Gastrocnemius medialis (tissue), 4 donors: ENCODE data around the gene ZNF516. TPM values are rescaled to one million over a fixed set of nuclear protein-coding genes. Genes with fewer than 3 reads are reported as not detected.

Experiments
- ATAC-seq, 2 donors: fragments of 150-250 bp; one replicate each; pipeline ENCODE4 v1.9.1; 2016
- DNase-seq, 2 donors: peaks; one replicate each; pipeline ENCODE4 v3.0.0-alpha.2; 2019
- H3K27ac ChIP-seq, 4 donors: fragments of 200-600 bp; sonication (generic); 1 replicate in 1 of 4; 2 replicates in 3 of 4; pipeline ENCODE4 v1.5.1; 2016 to 2018; ENCODE audit warnings: mild to moderate bottlenecking in 2 of 4, moderate library complexity in 1 of 4
- H3K27me3 ChIP-seq, 3 donors: fragments of 200-600 bp; sonication (generic) in 2 of 3; 1 replicate in 1 of 3; 2 replicates in 2 of 3; pipeline versions ENCODE4 v1.5.1 to v1.6.0; 2016 to 2019; ENCODE audit warnings: mild to moderate bottlenecking in 1 of 3, moderate library complexity in 1 of 3
- H3K36me3 ChIP-seq, 2 donors: fragments of 200-600 bp; sonication (generic) in 1 of 2; one replicate each; pipeline ENCODE4 v1.5.1; 2017 to 2018
- H3K4me1 ChIP-seq, 2 donors: fragments of 200-600 bp; sonication (generic) in 1 of 2; one replicate each; pipeline ENCODE4 v1.5.1; 2016 to 2017; ENCODE audit warnings: mild to moderate bottlenecking in 2 of 2
- H3K4me3 ChIP-seq, 4 donors: fragments of 200-600 bp; sonication (generic) in 3 of 4; 1 replicate in 1 of 4; 2 replicates in 3 of 4; pipeline ENCODE4 v1.5.1; 2016 to 2019; ENCODE audit warnings: mild to moderate bottlenecking in 2 of 4
- H3K9me3 ChIP-seq, 3 donors: fragments of 200-600 bp; sonication (generic) in 2 of 3; 1 replicate in 1 of 3; 2 replicates in 2 of 3; pipeline ENCODE4 v1.5.1; 2016 to 2019
- CTCF ChIP-seq, 5 experiments: fragments of 450-650 bp in 3 of 5; fragments of 200-600 bp in 2 of 5; sonication (generic) in 2 of 5; IDR thresholded peaks in 4 of 5; conservative IDR thresholded peaks in 1 of 5; 1 replicate in 4 of 5; 2 replicates in 1 of 5; pipeline ENCODE4 v1.5.1; 2016 to 2019; ENCODE audit warnings: antibody characterized with exemption in 5 of 5, mild to moderate bottlenecking in 3 of 5, moderate library complexity in 3 of 5
- POLR2A ChIP-seq, 2 donors: fragments of 450-650 bp; IDR thresholded peaks; one replicate each; pipeline ENCODE4 v1.6.1; 2017; ENCODE audit warnings: antibody characterized with exemption in 2 of 2, mild to moderate bottlenecking in 2 of 2, moderate library complexity in 2 of 2
- in situ Hi-C, 4 donors: fragments of 200-750 bp; cut with MboI; loops; one replicate each; pipeline versions ENCODE4 v1.15.0 to v1.8.0; 2017; ENCODE audit warnings: low sequenced_read_pairs in 4 of 4
- intact Hi-C: fragments of 100-400 bp; cut with DNase I; formaldehyde crosslinking; loops from one replicate; pipeline ENCODE4 v1.15.1; 2023; ENCODE audit warnings: low total_unique reads
- total RNA-seq, 4 donors: library from RNA; depleted of rRNA; stranded (reverse); fragments of >200 nt; gene quantifications; one replicate each; pipeline versions ENCODE4 v1.1.0 to v1.2.3, GENCODE V29; 2016

ZNF516 gene
- total RNA-seq, 4 donors from 2014 or later = 8.4 to 19.3 (median 12.4) TPM

DNA sequence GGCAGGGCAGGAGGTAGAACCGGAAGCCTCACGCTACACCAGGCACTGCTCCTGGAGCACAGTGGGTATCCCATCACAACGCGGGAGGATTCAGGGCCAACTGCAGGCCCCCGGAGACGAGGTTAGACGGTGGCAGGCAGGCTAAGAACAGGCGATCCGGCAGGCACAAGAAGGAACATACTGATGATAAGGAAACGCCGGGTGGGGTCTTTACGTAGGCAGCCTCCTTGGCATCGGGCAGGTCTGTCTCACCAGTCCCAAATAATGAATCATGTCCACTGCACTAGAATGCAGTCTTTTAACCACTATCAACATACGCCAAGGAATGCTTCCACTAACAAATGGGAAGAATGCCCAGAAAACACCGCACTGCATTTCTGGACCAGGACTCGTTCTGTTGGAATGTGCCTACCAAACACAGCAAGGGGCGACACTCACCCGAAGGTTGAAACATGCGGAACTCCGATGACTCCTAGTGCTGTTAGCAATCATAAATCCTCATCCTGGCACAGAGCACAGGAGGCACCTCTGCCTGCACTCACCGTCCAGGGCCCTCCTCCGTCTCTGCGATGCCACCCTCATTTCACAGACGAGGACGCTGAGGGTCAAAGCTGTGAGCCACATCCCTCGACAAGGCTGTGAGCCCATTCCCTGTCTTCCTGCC, 35.2 kb downstream of the ZNF516 start:
- intact Hi-C loops = loop anchor here (10.0 kb wide), 2 partner anchors 665 to 1255 kb away; partner anchors contain the start of gene PTGR3
- Histone ChIP-seq H3K4me1 (peaks cover 45 to 47% of the 10 kb centered on the region in 2 donors), H3K27me3 (no peaks in the 10 kb centered on the region), H3K9me3 (no peaks in the 10 kb centered on the region), H3K36me3 (no peaks in the 10 kb centered on the region), H3K4me3 (peak overlapping the region; percentile 24 to 37 (median 34)), H3K27ac (peak overlapping the region; percentile 73 to 86 (median 78))
- ATAC-seq (peak; percentile 42 to 53), DNase-seq (peak in 1 of 2 donors; percentile 51)
- in situ Hi-C loops = no loop called here
- no peak for TF ChIP-seq CTCF (IDR thresholded peaks at IDR 0.05 in 4 of 5, conservative IDR thresholded peaks at IDR 0.05 in 1 of 5)
- no peak for TF ChIP-seq POLR2A (IDR thresholded peaks at IDR 0.05)

- H3K27me3 ChIP-seq = no peaks in the 10 kb centered on the region
- in situ Hi-C loops (no loop called here), intact Hi-C loops (loop anchor here (10.0 kb wide), 2 partner anchors 666 to 1254 kb away; partner anchors contain the start of gene PTGR3)
- ATAC-seq (peak in 1 of 2 donors; percentile 5), DNase-seq (no peak)
- peak overlapping the region; percentile 24 to 37 (median 34) for H3K4me3 ChIP-seq
- no peaks in the 10 kb centered on the region for H3K36me3 ChIP-seq
- TF ChIP-seq CTCF (IDR thresholded peaks at IDR 0.05 in 4 of 5, conservative IDR thresholded peaks at IDR 0.05 in 1 of 5) = no peak
- TF ChIP-seq POLR2A (IDR thresholded peaks at IDR 0.05) = no peak
- H3K27ac ChIP-seq = peak overlapping the region; percentile 73 to 86 (median 78)
- H3K9me3 ChIP-seq = no peaks in the 10 kb centered on the region
- peaks cover 50 to 52% of the 10 kb centered on the region in 2 donors for H3K4me1 ChIP-seq
These were observed 35.7 kb downstream of the ZNF516 start for GRCh38 chr18:76459312-76459686.

DNA sequence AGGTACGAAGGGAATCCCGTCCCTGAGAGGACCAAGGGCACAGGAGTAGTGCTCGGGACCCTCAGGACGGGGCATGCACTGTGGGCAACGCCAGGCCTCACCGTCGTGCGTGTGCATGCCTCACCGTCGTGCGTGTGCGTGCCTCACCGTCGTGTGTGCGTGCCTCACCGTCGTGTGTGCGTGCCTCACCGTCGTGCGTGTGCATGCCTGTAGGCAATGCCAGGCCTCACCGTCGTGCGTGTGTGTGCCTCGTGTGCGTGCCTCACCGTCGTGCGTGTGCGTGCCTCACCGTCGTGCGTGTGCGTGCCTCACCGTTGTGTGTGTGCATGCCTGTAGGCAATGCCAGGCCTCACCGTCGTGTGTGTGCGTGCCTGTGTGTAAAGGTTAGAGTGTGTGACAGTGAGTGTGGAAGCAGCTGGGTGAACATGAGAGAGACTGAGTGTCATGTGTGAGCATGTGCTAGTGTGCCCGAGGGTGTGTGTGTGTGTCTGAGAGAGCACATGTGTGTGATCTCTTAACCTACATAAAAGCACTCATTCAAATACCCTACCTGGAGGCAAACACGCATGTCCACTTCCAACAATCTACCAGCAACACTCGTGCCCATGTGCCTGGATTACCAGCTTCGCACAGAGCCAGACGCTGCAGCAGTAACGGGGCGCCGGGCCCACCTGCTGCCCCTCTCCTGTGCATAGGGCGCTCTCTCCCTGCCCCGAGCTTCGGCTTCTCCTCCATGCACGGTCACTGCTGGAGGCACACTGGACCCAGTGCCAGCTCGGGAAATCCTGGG, 36.3 kb downstream of the ZNF516 start:
- no peaks in the 10 kb centered on the region for H3K27me3 ChIP-seq
- intact Hi-C loops (loop anchor here (10.0 kb wide), 2 partner anchors 666 to 1254 kb away; partner anchors contain the start of gene PTGR3), in situ Hi-C loops (no loop called here)
- H3K4me1 ChIP-seq = peaks cover 56 to 58% of the 10 kb centered on the region in 2 donors
- no peaks in the 10 kb centered on the region for H3K9me3 ChIP-seq
- no peak for TF ChIP-seq CTCF (IDR thresholded peaks at IDR 0.05 in 4 of 5, conservative IDR thresholded peaks at IDR 0.05 in 1 of 5)
- TF ChIP-seq POLR2A (IDR thresholded peaks at IDR 0.05) = no peak
- no peak for ATAC-seq
- peak overlapping the region; percentile 73 to 86 (median 78) for H3K27ac ChIP-seq
- no peaks in the 10 kb centered on the region for H3K36me3 ChIP-seq
- H3K4me3 ChIP-seq = peak overlapping the region in 3 of 4 donors; percentile 32 to 37 (median 35)
- no peak for DNase-seq

DNA sequence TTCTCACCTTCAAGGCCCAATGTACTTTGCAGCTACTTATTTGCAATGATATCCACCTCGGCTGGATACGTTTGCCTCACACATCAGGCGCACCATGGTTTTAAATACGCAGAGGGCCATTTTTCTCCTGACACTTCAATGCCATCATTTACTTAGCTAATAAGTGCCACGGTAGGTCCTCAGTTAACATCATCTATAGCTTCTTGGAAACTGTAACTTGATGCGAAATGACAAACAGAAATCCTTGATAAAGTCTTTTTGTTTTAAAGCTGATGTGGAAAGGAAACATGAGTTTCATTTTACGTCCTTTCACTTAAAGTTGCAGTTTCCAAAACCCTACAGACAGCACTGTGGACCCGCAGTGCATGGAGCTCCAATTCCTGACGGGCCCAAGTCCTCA, 37.1 kb downstream of the ZNF516 start:
- no peaks in the 10 kb centered on the region for H3K9me3 ChIP-seq
- H3K27ac ChIP-seq = peak overlapping the region; percentile 85 to 92 (median 92)
- H3K36me3 ChIP-seq = no peaks in the 10 kb centered on the region
- intact Hi-C loops = loop anchor here (10.0 kb wide), 2 partner anchors 667 to 1253 kb away; partner anchors contain the start of gene PTGR3
- TF ChIP-seq CTCF (IDR thresholded peaks at IDR 0.05 in 4 of 5, conservative IDR thresholded peaks at IDR 0.05 in 1 of 5) = no peak
- TF ChIP-seq POLR2A (IDR thresholded peaks at IDR 0.05) = no peak
- peaks cover 63 to 65% of the 10 kb centered on the region in 2 donors for H3K4me1 ChIP-seq
- no peak overlapping the region for H3K4me3 ChIP-seq
- in situ Hi-C loops = no loop called here
- no peaks in the 10 kb centered on the region for H3K27me3 ChIP-seq
- ATAC-seq (no peak), DNase-seq (no peak)
